ENCODE data around the gene TMEM200B.
"Not testable (repeated sequence)": the region's sequence is repeated elsewhere in the genome, so short reads cannot be mapped to it uniquely, and the experiment has no call there.

The TMEM200B gene

GRCh38 chr1:29156543-29157268 is 33.0 kb upstream of the TMEM200B start:
- DNase-seq: no peak
- TF ChIP-seq CTCF (IDR thresholded peaks at IDR 0.05; ENCODE audit: borderline replicate concordance, extremely low read depth, low read length, poor library complexity, severe bottlenecking) (no peak), EZH2 (IDR thresholded peaks at IDR 0.05; ENCODE audit: borderline replicate concordance, low read depth, low read length, severe bottlenecking) (no peak)
- Histone ChIP-seq H2AFZ (ENCODE audit: low read depth, low read length) (no peak overlapping the region), H3K79me2 (ENCODE audit: insufficient read depth, low read length) (peaks cover 59% of the 10 kb centered on the region), H3K27me3 (ENCODE audit: insufficient read depth, low read length, poor library complexity) (no peaks in the 10 kb centered on the region), H3K27ac (ENCODE audit: low read length) (no peak overlapping the region), H3K36me3 (ENCODE audit: insufficient read depth, low read length) (peaks cover 96% of the 10 kb centered on the region), H3K9ac (ENCODE audit: low read depth, low read length) (no peak overlapping the region), H3K4me1 (ENCODE audit: insufficient read depth, low read length) (no peaks in the 10 kb centered on the region), H3K4me3 (ENCODE audit: low read depth in 1 of 2, low read length in 2 of 2) (no peak overlapping the region), H4K20me1 (ENCODE audit: insufficient read depth, low read length) (peaks cover 42% of the 10 kb centered on the region), H3K9me3 (ENCODE audit: insufficient read depth, low read length, severe bottlenecking) (no peaks in the 10 kb centered on the region), H3K4me2 (ENCODE audit: insufficient read depth, low read length) (no peak overlapping the region)
- no peak for ATAC-seq (ENCODE audit: insufficient read depth, low read depth)

GRCh38 chr1:29152046-29152805 is 28.5 kb upstream of the TMEM200B start:
- Histone ChIP-seq H3K27ac (ENCODE audit: low read length) (no peak overlapping the region), H3K4me3 (ENCODE audit: low read depth in 1 of 2, low read length in 2 of 2) (no peak overlapping the region), H3K9ac (ENCODE audit: low read depth, low read length) (no peak overlapping the region), H3K4me1 (ENCODE audit: insufficient read depth, low read length) (no peaks in the 10 kb centered on the region), H3K79me2 (ENCODE audit: insufficient read depth, low read length) (peaks cover 17% of the 10 kb centered on the region), H3K9me3 (ENCODE audit: insufficient read depth, low read length, severe bottlenecking) (no peaks in the 10 kb centered on the region), H3K4me2 (ENCODE audit: insufficient read depth, low read length) (no peak overlapping the region), H2AFZ (ENCODE audit: low read depth, low read length) (no peak overlapping the region), H3K27me3 (ENCODE audit: insufficient read depth, low read length, poor library complexity) (no peaks in the 10 kb centered on the region), H3K36me3 (ENCODE audit: insufficient read depth, low read length) (peaks cover 98% of the 10 kb centered on the region), H4K20me1 (ENCODE audit: insufficient read depth, low read length) (peaks cover 28% of the 10 kb centered on the region)
- DNase-seq: no peak
- ATAC-seq (ENCODE audit: insufficient read depth, low read depth): no peak
- TF ChIP-seq EZH2 (IDR thresholded peaks at IDR 0.05; ENCODE audit: borderline replicate concordance, low read depth, low read length, severe bottlenecking) (no peak), CTCF (IDR thresholded peaks at IDR 0.05; ENCODE audit: borderline replicate concordance, extremely low read depth, low read length, poor library complexity, severe bottlenecking) (no peak)

- H3K27ac ChIP-seq (ENCODE audit: low read length); H3K4me2 ChIP-seq (ENCODE audit: insufficient read depth, low read length); DNase-seq; H3K9ac ChIP-seq (ENCODE audit: low read depth, low read length); ATAC-seq (ENCODE audit: insufficient read depth, low read depth); H3K4me1 ChIP-seq (ENCODE audit: insufficient read depth, low read length); H3K4me3 ChIP-seq (ENCODE audit: low read depth in 1 of 2, low read length in 2 of 2); H2AFZ ChIP-seq (ENCODE audit: low read depth, low read length); H3K27me3 ChIP-seq (ENCODE audit: insufficient read depth, low read length, poor library complexity); H3K79me2 ChIP-seq (ENCODE audit: insufficient read depth, low read length); H3K9me3 ChIP-seq (ENCODE audit: insufficient read depth, low read length, severe bottlenecking): not testable (repeated sequence)
- H3K36me3 ChIP-seq (ENCODE audit: insufficient read depth, low read length): peaks cover 97% of the 10 kb centered on the region
- H4K20me1 ChIP-seq (ENCODE audit: insufficient read depth, low read length): peaks cover 30% of the 10 kb centered on the region
Observed at GRCh38 chr1:29150346-29150745, 26.6 kb upstream of the TMEM200B start.

Measured in DND-41 (cell line).